Natural killer cell (primary cell): Measurements from ENCODE around the gene FHOD3. TPM values are rescaled to one million over a fixed set of nuclear protein-coding genes. Genes with fewer than 3 reads are reported as not detected.

Source experiments
- ATAC-seq, 3 donors: fragments of 150-1000 bp in 2 of 3; fragments of 200-7000 bp in 1 of 3; cut with Tn5 transposase; 1 replicate in 1 of 3; 2 replicates in 2 of 3; pipeline ENCODE4 v1.10.0; 2021; ENCODE audit warnings: mild to moderate bottlenecking in 2 of 3, moderate library complexity in 2 of 3
- DNase-seq, 2 donors: peaks; one replicate each; pipeline versions ENCODE4 v3.0.0 to v3.0.0-alpha.2; 2013 to 2021; ENCODE audit warnings: mixed read lengths in 1 of 2
- H3K27ac ChIP-seq: one replicate; pipeline ENCODE4 v1.5.1; 2013; ENCODE audit warnings: mild to moderate bottlenecking, low read length
- H3K27me3 ChIP-seq: one replicate; pipeline ENCODE4 v1.6.1; 2013; ENCODE audit warnings: low read length; ENCODE audit not compliant: control insufficient read depth, insufficient read depth
- H3K36me3 ChIP-seq: one replicate; pipeline ENCODE4 v1.6.1; 2013; ENCODE audit warnings: low read length; ENCODE audit not compliant: control insufficient read depth, insufficient read depth
- H3K4me1 ChIP-seq: one replicate; pipeline ENCODE4 v1.6.1; 2013; ENCODE audit warnings: low read length; ENCODE audit not compliant: control insufficient read depth, insufficient read depth
- H3K4me3 ChIP-seq: one replicate; pipeline ENCODE4 v1.5.1; 2013; ENCODE audit warnings: low read length
- H3K9me3 ChIP-seq: one replicate; pipeline ENCODE4 v1.6.1; 2013; ENCODE audit warnings: low read length; ENCODE audit not compliant: control insufficient read depth, insufficient read depth
- H3K27ac Mint-ChIP-seq, 2 donors: one replicate each; pipeline ENCODE4 v1.8.0; 2022; ENCODE audit warnings: mild to moderate bottlenecking in 2 of 2, mixed read lengths in 2 of 2, moderate library complexity in 1 of 2
- H3K27me3 Mint-ChIP-seq, 2 donors: one replicate each; pipeline ENCODE4 v1.8.0; 2022; ENCODE audit warnings: low read depth in 2 of 2, mixed read lengths in 2 of 2
- H3K36me3 Mint-ChIP-seq: one replicate; pipeline ENCODE4 v1.8.0; 2022; ENCODE audit warnings: mixed read lengths
- H3K4me1 Mint-ChIP-seq, 2 donors: one replicate each; pipeline ENCODE4 v1.8.0; 2022; ENCODE audit warnings: mixed read lengths in 2 of 2
- H3K4me3 Mint-ChIP-seq: one replicate; pipeline ENCODE4 v1.8.0; 2022; ENCODE audit warnings: mild to moderate bottlenecking, moderate library complexity, mixed read lengths
- H3K9me3 Mint-ChIP-seq, 2 donors: one replicate each; pipeline ENCODE4 v1.8.0; 2022; ENCODE audit warnings: mixed read lengths in 2 of 2
- WGBS: methylation state at CpG from one replicate; pipeline ENCODE4 v1.1.7; 2013; ENCODE audit warnings: missing lambda C conversion rate; ENCODE audit not compliant: insufficient coverage; 5-methylcytosine and 5-hydroxymethylcytosine counted together
- intact Hi-C: fragments of 100-400 bp; cut with micrococcal nuclease; formaldehyde crosslinking; loops from one replicate; pipeline ENCODE4 v1.14.2; 2022
- total RNA-seq, 4 donors: library from RNA; stranded (reverse); fragments of 120-200 nt in 1 of 4; gene quantifications; one replicate each; pipeline versions ENCODE4 v1.2.3 to v1.2.4, GENCODE V29; 2013 to 2022
- TF ChIP-seq, protein P1 (sequence below): fragments of 200-600 bp; IDR thresholded peaks from one replicate; pipeline ENCODE4 v1.8.0; 2022; ENCODE audit warnings: antibody characterized with exemption

The FHOD3 gene
- total RNA-seq, 3 donors from 2014 or later (not counting 1 experiment from before 2014, with no cell fraction given): not detected

DNA sequence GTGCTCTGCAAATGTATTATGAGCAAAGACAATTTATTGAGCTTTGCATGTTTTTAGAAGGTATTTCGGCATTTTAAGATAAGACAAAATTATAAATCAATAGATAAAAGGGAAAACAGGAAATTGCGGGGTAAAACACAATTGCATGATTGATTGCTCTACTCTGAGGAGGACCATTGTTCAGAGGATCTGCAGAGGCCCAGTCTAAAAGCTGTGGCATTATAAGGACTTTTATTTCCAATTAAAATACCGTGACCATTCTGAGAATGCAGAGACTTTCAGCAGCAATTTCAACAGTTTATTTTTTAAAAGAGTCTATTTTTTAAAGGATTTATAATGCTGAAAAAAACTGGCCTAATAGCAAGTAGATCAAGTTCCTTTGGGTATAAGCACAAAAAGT, 469.3 kb downstream of the FHOD3 start:
- Histone ChIP-seq H3K27ac (no peak overlapping the region), H3K9me3 (no peaks in the 10 kb centered on the region), H3K4me1 (peaks cover 8% of the 10 kb centered on the region), H3K27me3 (no peaks in the 10 kb centered on the region), H3K4me3 (no peak overlapping the region), H3K36me3 (no peaks in the 10 kb centered on the region)
- WGBS: 85% methylated on average over 2 of the region's 3 CpGs
- peaks cover 17 to 19% of the 10 kb centered on the region in 2 donors for H3K4me1 Mint-ChIP-seq
- no peaks in the 10 kb centered on the region for H3K36me3 Mint-ChIP-seq
- H3K27ac Mint-ChIP-seq: no peak overlapping the region
- no peak overlapping the region for H3K4me3 Mint-ChIP-seq
- TF ChIP-seq, protein P1, sequence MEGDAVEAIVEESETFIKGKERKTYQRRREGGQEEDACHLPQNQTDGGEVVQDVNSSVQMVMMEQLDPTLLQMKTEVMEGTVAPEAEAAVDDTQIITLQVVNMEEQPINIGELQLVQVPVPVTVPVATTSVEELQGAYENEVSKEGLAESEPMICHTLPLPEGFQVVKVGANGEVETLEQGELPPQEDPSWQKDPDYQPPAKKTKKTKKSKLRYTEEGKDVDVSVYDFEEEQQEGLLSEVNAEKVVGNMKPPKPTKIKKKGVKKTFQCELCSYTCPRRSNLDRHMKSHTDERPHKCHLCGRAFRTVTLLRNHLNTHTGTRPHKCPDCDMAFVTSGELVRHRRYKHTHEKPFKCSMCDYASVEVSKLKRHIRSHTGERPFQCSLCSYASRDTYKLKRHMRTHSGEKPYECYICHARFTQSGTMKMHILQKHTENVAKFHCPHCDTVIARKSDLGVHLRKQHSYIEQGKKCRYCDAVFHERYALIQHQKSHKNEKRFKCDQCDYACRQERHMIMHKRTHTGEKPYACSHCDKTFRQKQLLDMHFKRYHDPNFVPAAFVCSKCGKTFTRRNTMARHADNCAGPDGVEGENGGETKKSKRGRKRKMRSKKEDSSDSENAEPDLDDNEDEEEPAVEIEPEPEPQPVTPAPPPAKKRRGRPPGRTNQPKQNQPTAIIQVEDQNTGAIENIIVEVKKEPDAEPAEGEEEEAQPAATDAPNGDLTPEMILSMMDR: no peak
- no peaks in the 10 kb centered on the region for H3K9me3 Mint-ChIP-seq
- intact Hi-C loops: no loop called here
- no peak for ATAC-seq
- H3K27me3 Mint-ChIP-seq: peaks cover 0 to 2% of the 10 kb centered on the region in 2 donors
- DNase-seq: no peak

DNA sequence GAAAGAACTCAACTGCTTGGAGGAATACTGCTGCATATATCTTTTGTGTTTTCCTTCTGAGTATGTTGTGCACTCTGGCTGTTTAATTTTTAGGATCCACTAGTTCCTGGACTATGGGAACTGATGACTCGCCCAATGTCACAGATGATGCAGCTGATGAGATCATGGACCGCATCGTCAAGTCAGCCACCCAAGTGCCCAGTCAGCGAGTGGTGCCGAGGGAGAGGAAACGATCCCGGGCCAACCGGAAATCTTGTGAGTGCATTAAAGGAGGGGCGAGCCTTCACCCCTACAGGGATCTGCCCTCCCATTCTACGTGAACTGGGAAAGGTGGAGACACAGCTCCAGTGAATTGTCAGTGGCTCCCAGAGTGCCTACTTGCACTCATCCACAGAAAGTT, 471.7 kb downstream of the FHOD3 start:
- H3K36me3 ChIP-seq: no peaks in the 10 kb centered on the region
- ATAC-seq (no peak), DNase-seq (no peak)
- no peaks in the 10 kb centered on the region for H3K9me3 ChIP-seq
- intact Hi-C loops: no loop called here
- no peaks in the 10 kb centered on the region for H3K9me3 Mint-ChIP-seq
- no peaks in the 10 kb centered on the region for H3K36me3 Mint-ChIP-seq
- H3K27ac Mint-ChIP-seq: no peak overlapping the region
- no peak overlapping the region for H3K4me3 Mint-ChIP-seq
- no peak overlapping the region for H3K4me3 ChIP-seq
- 98% methylated on average over 10 of the region's 10 CpGs for WGBS
- H3K27me3 Mint-ChIP-seq: peaks cover 0 to 2% of the 10 kb centered on the region in 2 donors
- H3K27me3 ChIP-seq: no peaks in the 10 kb centered on the region
- H3K4me1 Mint-ChIP-seq: peaks cover 17 to 19% of the 10 kb centered on the region in 2 donors
- H3K4me1 ChIP-seq: peaks cover 8% of the 10 kb centered on the region
- TF ChIP-seq, protein P1: no peak
- H3K27ac ChIP-seq: no peak overlapping the region

DNA sequence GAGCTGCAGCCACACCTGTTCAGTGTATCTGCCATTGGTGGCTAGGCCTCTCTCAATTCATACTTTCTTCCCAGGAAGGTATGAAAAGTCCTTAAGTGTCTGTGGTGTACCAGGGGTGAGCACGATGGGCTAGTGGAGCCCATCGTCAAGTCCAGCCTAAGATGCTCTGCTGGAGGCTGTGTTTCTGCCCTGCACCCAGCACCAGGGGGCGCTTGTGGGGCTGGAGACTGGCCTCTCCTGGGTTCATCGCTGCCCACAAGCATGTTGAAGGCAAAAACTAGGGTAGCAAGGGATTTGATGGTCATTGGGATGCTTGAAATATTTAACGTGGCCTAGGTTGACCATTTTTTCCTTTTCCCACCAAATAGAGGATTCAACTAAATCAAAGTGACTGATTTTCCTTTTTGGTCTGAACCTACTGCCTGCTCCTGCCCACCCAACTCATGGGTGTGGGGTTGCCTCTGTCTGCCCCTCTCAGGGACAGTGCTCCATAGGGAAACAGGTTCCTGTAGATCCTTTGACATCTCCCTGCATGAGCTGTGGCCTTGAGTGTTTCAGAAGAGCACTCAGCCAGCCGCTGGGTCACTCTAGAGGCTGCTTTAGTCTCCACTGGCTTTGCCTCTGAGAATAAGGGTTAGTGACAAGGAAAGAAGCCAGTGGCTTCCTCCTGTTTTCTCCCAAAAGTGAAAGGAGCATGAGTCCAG, 472.2 kb downstream of the FHOD3 start:
- Mint-ChIP-seq H3K27ac (no peak overlapping the region), H3K9me3 (no peaks in the 10 kb centered on the region), H3K4me3 (no peak overlapping the region), H3K4me1 (peaks cover 17 to 19% of the 10 kb centered on the region in 2 donors), H3K27me3 (peaks cover 0 to 2% of the 10 kb centered on the region in 2 donors), H3K36me3 (no peaks in the 10 kb centered on the region)
- TF ChIP-seq, protein P1: no peak
- 81% methylated on average over 5 of the region's 6 CpGs for WGBS
- no peak overlapping the region for H3K4me3 ChIP-seq
- H3K36me3 ChIP-seq: no peaks in the 10 kb centered on the region
- peaks cover 8% of the 10 kb centered on the region for H3K4me1 ChIP-seq
- ATAC-seq: no peak
- H3K27me3 ChIP-seq: no peaks in the 10 kb centered on the region
- intact Hi-C loops: no loop called here
- H3K27ac ChIP-seq: no peak overlapping the region
- no peaks in the 10 kb centered on the region for H3K9me3 ChIP-seq
- no peak for DNase-seq
